Effector memory CD8-positive, alpha-beta T cell (primary cell): Measurements from ENCODE around the gene CAV1.

ENCODE experiments used
- ATAC-seq: fragments of 150-1000 bp; cut with Tn5 transposase; replicated peaks from 2 replicates; pipeline ENCODE4 v1.10.0; 2021; ENCODE audit warnings: mild to moderate bottlenecking, moderate library complexity
- DNase-seq, 3 experiments: peaks; one replicate each; pipeline ENCODE4 v3.0.0; 2021
- H3K27ac Mint-ChIP-seq, 2 donors: one replicate each; pipeline ENCODE4 v1.8.0; 2022; ENCODE audit warnings: mild to moderate bottlenecking in 2 of 2, mixed read lengths in 2 of 2, moderate library complexity in 2 of 2
- H3K27me3 Mint-ChIP-seq, 2 donors: one replicate each; pipeline ENCODE4 v1.8.0; 2022; ENCODE audit warnings: mixed read lengths in 2 of 2
- H3K36me3 Mint-ChIP-seq: one replicate; pipeline ENCODE4 v1.8.0; 2022; ENCODE audit warnings: mild to moderate bottlenecking, moderate library complexity, mixed read lengths; ENCODE audit not compliant: insufficient read depth
- H3K4me1 Mint-ChIP-seq, 2 donors: one replicate each; pipeline ENCODE4 v1.8.0; 2022; ENCODE audit warnings: low read depth in 2 of 2, mixed read lengths in 2 of 2
- H3K4me3 Mint-ChIP-seq, 2 donors: one replicate each; pipeline ENCODE4 v1.8.0; 2022; ENCODE audit warnings: mild to moderate bottlenecking in 2 of 2, mixed read lengths in 2 of 2, moderate library complexity in 2 of 2
- H3K9me3 Mint-ChIP-seq, 2 donors: one replicate each; pipeline ENCODE4 v1.8.0; 2022; ENCODE audit warnings: mixed read lengths in 2 of 2

Gene CAV1

GRCh38 chr7:116545411-116545993, 20.7 kb downstream of the CAV1 start:
- ATAC-seq (no peak), DNase-seq (no peak)
- H3K4me3 Mint-ChIP-seq: no peak overlapping the region
- no peaks in the 10 kb centered on the region for H3K9me3 Mint-ChIP-seq
- H3K27me3 Mint-ChIP-seq: peaks cover 20 to 36% of the 10 kb centered on the region in 2 donors
- no peaks in the 10 kb centered on the region for H3K36me3 Mint-ChIP-seq
- no peak overlapping the region for H3K27ac Mint-ChIP-seq
- H3K4me1 Mint-ChIP-seq: no peaks in the 10 kb centered on the region

- Mint-ChIP-seq H3K4me1 (no peaks in the 10 kb centered on the region), H3K36me3 (no peaks in the 10 kb centered on the region)
- ATAC-seq: no peak
Measured at GRCh38 chr7:116546054-116546453, 21.2 kb downstream of the CAV1 start.

DNA sequence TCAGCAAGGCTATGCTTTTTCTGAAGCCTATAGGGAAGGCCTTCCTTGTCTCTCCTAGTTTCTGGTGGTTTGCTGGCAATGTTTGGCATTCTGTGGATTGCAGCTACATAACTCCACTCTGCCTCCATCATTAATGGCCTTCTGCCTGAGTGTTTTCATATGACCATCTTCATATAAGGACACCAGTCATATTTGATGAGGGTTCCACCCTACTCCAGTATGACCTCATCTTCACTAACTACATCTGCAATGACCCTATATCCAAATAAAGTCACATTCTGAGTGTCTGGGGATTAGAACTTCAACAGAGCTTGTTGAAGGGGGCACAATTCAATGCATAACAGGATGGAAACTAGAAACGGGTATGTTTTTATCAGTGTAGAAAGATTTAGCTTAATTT, 22.1 kb downstream of the CAV1 start:
- Mint-ChIP-seq H3K4me3 (no peak overlapping the region), H3K4me1 (no peaks in the 10 kb centered on the region), H3K9me3 (no peaks in the 10 kb centered on the region), H3K36me3 (no peaks in the 10 kb centered on the region), H3K27me3 (peaks cover 15 to 33% of the 10 kb centered on the region in 2 donors), H3K27ac (no peak overlapping the region)
- ATAC-seq: no peak
- DNase-seq: no peak

More at GRCh38 chr7:116546054-116546453, 21.2 kb downstream of the CAV1 start:
- peaks cover 17 to 33% of the 10 kb centered on the region in 2 donors for H3K27me3 Mint-ChIP-seq
- no peak for DNase-seq
- no peak overlapping the region for H3K4me3 Mint-ChIP-seq
- H3K9me3 Mint-ChIP-seq: no peaks in the 10 kb centered on the region
- H3K27ac Mint-ChIP-seq: no peak overlapping the region

DNA sequence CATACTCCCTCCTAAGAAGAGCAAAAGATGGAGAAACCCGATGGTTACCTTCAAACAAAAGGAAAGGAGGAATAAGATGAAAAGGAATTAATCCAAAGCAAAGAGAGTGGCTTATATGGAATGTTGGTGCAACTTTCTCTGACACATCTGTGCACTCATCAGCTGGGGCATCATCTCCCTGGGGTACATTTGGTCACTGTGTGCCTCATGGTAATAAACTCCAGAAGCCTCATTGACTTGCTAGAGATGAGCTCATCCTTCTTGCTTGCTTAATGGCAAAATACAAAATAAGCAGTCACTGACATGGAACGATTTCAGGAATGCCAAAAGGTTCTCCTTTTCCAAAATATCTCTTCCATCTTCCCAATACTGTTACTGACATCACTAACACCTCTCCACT, 22.5 kb downstream of the CAV1 start:
- Mint-ChIP-seq H3K9me3 (no peaks in the 10 kb centered on the region), H3K27ac (no peak overlapping the region), H3K4me1 (no peaks in the 10 kb centered on the region), H3K36me3 (no peaks in the 10 kb centered on the region), H3K4me3 (no peak overlapping the region), H3K27me3 (peaks cover 15 to 33% of the 10 kb centered on the region in 2 donors)
- ATAC-seq (no peak), DNase-seq (no peak)

DNA sequence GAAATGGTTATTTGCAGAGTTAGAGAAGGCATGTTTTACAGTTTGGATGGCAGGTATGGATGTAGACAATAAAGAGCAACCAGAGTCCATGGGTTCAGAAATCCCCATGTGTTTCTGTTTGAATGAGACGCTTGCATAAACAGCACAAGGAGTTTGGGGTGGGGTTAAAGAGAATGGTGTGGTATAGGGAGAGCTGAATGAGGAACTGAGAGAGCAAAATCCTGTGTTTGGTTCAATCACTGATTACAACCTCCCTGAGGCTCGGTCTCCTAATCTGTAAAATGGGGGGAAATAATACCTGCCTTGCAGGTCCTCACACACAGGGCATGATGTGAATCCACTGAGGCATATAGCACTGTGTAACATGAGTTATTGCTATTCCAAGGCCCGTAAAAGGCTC, 23.7 kb downstream of the CAV1 start:
- no peak overlapping the region for H3K27ac Mint-ChIP-seq
- ATAC-seq: no peak
- no peaks in the 10 kb centered on the region for H3K9me3 Mint-ChIP-seq
- H3K27me3 Mint-ChIP-seq: peaks cover 15 to 35% of the 10 kb centered on the region in 2 donors
- H3K4me1 Mint-ChIP-seq: no peaks in the 10 kb centered on the region
- no peaks in the 10 kb centered on the region for H3K36me3 Mint-ChIP-seq
- no peak for DNase-seq
- H3K4me3 Mint-ChIP-seq: no peak overlapping the region

DNA sequence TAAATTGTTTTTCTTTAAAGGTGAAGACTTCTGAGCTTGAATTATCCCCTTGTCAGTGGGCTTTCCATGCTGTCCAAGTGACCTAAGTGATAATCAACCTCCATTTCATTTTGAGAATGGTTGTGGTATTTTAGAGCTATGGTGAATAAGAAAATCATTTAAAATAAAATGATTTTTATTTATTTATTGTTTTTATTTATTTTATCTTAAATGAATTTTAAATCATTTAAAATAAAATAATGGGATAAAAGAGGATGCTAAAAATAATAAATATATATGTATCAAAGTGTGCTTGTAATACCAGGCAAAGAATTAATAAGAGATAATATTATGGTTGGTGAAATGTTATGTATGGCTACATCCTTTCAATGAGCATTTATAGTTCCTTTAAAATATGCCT, 24.5 kb downstream of the CAV1 start:
- Mint-ChIP-seq H3K27ac (no peak overlapping the region), H3K36me3 (no peaks in the 10 kb centered on the region), H3K4me3 (no peak overlapping the region), H3K9me3 (no peaks in the 10 kb centered on the region), H3K27me3 (peaks cover 19 to 39% of the 10 kb centered on the region in 2 donors), H3K4me1 (no peaks in the 10 kb centered on the region)
- ATAC-seq (no peak), DNase-seq (no peak)

DNA sequence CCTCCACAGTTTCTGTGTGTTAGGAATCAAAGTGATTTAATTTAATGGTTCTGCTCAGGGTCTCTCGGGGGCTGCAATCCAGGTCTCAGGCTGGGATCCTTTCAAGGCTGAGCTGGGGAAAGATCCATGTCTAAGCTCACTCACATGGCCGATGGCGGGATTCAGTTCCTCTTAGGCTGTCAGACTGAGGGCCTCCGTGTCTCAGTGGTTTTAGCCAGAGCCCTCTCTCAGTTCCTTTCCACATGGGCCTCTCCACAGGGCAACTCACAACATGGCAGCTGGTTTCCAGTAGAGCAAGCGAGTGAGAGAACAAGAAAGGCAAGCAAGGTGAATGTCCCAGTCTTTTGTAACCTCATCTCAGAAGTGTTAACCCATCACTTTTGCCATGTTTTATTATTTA, 26.9 kb downstream of the CAV1 start:
- H3K4me1 Mint-ChIP-seq: no peaks in the 10 kb centered on the region
- H3K27me3 Mint-ChIP-seq: peaks cover 20 to 41% of the 10 kb centered on the region in 2 donors
- DNase-seq (no peak), ATAC-seq (no peak)
- H3K4me3 Mint-ChIP-seq: no peak overlapping the region
- no peak overlapping the region for H3K27ac Mint-ChIP-seq
- no peaks in the 10 kb centered on the region for H3K9me3 Mint-ChIP-seq
- no peaks in the 10 kb centered on the region for H3K36me3 Mint-ChIP-seq

DNA sequence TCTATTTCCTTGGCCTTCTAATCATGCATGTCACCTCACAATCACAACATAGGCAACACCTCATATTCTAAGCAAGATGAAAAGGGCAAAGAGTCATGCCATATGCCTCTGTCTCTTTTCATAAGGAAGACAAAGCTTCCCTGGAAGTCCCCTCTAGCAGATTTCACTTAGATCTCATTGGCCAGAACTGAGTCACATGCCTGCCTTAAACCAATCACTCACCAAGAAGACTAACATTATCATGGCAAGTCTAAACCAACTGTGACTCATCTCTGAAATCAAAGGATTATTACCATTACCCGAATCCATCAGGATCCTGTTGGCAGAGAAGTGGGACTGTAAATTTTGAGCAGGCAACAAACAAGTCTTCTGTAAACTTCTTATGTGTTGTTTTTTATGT, 27.8 kb downstream of the CAV1 start:
- no peaks in the 10 kb centered on the region for H3K4me1 Mint-ChIP-seq
- no peaks in the 10 kb centered on the region for H3K9me3 Mint-ChIP-seq
- H3K4me3 Mint-ChIP-seq: no peak overlapping the region
- ATAC-seq (no peak), DNase-seq (no peak)
- no peaks in the 10 kb centered on the region for H3K36me3 Mint-ChIP-seq
- H3K27ac Mint-ChIP-seq: no peak overlapping the region
- H3K27me3 Mint-ChIP-seq: peaks cover 23 to 44% of the 10 kb centered on the region in 2 donors

DNA sequence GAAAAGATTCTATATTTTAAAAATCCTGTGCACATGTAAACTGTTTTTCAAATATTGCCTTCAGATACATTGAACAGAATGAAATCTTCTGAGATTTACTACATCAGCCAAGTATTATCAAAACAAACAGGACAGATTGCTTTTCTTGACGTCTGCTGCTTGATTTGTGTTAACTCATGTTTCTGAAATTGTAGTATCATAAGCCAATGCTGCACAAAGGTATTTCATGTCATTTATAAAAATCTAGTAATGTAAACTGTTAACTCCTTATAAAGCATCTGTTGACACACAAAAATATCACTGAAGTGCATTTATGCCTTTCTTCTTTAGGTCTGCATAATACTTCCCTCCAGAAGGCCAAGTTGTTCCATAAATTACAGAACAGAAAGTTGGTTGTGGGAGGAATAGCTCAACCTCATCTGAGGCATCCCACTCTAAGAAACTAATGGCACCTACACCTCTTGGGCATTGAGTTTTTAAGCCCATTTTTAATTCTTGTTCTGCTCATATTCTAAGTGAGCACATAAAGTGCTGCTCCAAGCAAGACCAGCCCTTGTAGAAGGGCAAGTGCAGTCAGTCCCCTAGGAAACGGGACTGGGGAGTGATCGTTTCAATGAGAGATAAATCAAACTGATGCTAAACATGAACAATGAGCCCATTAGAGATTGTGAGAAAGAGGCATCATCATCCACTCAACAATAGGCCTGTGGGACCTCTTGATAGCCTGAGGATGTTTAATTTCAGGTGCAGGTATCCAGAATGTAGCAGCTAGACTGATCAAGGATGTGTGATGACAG, 28.5 kb downstream of the CAV1 start:
- H3K27me3 Mint-ChIP-seq: peaks cover 30 to 44% of the 10 kb centered on the region in 2 donors
- H3K9me3 Mint-ChIP-seq: no peaks in the 10 kb centered on the region
- H3K4me1 Mint-ChIP-seq: no peaks in the 10 kb centered on the region
- no peak for DNase-seq
- H3K36me3 Mint-ChIP-seq: no peaks in the 10 kb centered on the region
- ATAC-seq: no peak
- H3K4me3 Mint-ChIP-seq: no peak overlapping the region
- no peak overlapping the region for H3K27ac Mint-ChIP-seq

- DNase-seq (no peak), ATAC-seq (no peak)
- Mint-ChIP-seq H3K4me3 (no peak overlapping the region), H3K4me1 (no peaks in the 10 kb centered on the region), H3K36me3 (no peaks in the 10 kb centered on the region), H3K27me3 (peaks cover 35 to 37% of the 10 kb centered on the region in 2 donors), H3K27ac (no peak overlapping the region), H3K9me3 (no peaks in the 10 kb centered on the region)
Measured at GRCh38 chr7:116554436-116554835, 29.6 kb downstream of the CAV1 start.

GRCh38 chr7:116554911-116555310, 30.1 kb downstream of the CAV1 start:
- H3K4me1 Mint-ChIP-seq: no peaks in the 10 kb centered on the region
- H3K36me3 Mint-ChIP-seq: no peaks in the 10 kb centered on the region
- peaks cover 35 to 42% of the 10 kb centered on the region in 2 donors for H3K27me3 Mint-ChIP-seq

DNA sequence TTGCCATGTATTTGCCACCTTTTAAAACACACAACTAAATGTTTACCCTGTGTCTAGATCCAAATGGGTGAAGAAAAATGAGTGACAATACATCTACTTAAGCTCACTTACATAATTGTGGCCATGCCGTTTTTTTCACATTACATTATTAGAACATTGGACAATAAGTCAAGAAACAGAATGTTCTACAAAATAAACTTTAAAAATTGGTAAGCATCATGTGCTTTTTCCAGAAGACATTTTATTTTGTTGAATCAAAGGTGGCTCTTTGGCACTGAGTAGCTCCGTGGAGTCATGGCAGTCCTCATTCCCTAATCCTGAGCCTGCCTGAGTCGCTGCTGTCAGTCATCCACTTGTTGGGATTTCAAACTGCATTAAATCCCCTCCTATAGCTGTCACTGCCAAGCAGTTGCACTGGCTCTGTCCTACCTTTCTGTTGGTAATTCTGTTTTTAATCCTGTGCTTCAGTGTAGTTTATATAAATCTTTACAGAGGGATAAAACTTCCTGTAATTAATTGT, 32.3 kb downstream of the CAV1 start:
- no peaks in the 10 kb centered on the region for H3K4me1 Mint-ChIP-seq
- no peaks in the 10 kb centered on the region for H3K36me3 Mint-ChIP-seq
- peaks cover 0 to 2% of the 10 kb centered on the region in 2 donors for H3K9me3 Mint-ChIP-seq
- ATAC-seq (no peak), DNase-seq (no peak)
- peaks cover 35 to 59% of the 10 kb centered on the region in 2 donors for H3K27me3 Mint-ChIP-seq
- no peak overlapping the region for H3K27ac Mint-ChIP-seq
- no peak overlapping the region for H3K4me3 Mint-ChIP-seq

More at GRCh38 chr7:116554911-116555310, 30.1 kb downstream of the CAV1 start:
- no peaks in the 10 kb centered on the region for H3K9me3 Mint-ChIP-seq
- no peak for DNase-seq
- H3K27ac Mint-ChIP-seq: no peak overlapping the region
- ATAC-seq: no peak
- no peak overlapping the region for H3K4me3 Mint-ChIP-seq

DNA sequence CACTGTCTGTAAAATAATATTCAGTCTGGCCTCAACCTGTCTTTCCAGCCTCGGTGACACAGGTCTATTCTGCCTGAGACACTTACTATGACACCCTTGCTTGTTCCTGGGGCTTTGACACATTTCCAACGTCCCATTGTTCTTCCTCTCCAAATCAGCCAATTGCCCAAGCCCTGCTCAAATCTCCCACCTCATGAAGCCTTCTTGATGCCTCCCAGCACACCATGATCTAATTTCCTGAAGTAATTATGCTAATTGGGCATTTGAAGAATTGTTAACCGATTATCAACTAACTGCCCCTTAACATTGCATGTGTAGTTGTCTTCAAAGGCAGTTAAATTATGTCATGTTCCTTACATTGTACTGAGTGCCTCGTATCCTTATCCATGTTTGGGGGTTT, 33.1 kb downstream of the CAV1 start:
- ATAC-seq (no peak), DNase-seq (no peak)
- peaks cover 0 to 2% of the 10 kb centered on the region in 2 donors for H3K9me3 Mint-ChIP-seq
- no peak overlapping the region for H3K27ac Mint-ChIP-seq
- H3K4me1 Mint-ChIP-seq: peaks cover 0 to 3% of the 10 kb centered on the region in 2 donors
- H3K36me3 Mint-ChIP-seq: no peaks in the 10 kb centered on the region
- peaks cover 35 to 66% of the 10 kb centered on the region in 2 donors for H3K27me3 Mint-ChIP-seq
- no peak overlapping the region for H3K4me3 Mint-ChIP-seq
